Glomerular visceral epithelial cell (primary cell): ENCODE results near the gene PRSS56.

ENCODE experiments used
- DNase-seq: peaks from one replicate; pipeline ENCODE4 v3.0.0-alpha.2; 2016; ENCODE audit errors: extremely low spot score

Gene PRSS56

DNA sequence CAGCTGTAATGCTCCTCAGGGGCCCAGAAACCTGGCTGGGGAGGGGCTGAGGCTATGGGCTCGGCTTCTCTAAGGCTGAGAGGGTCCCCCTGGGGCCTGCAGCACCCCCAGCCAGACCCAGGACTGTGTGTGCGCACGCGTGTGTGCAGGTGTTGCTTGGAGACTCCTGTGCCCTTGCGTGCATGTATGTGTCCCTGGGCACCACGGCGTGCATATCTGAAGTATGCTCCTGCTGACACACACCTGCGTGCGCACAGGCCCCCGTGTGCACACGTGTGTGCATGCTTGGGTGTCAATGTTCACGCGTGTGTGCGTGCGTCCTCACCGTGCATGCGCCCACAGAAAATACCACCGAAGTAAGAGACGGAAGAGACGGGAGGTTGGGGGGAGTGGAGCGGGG is 17.7 kb upstream of the PRSS56 start:
- DNase-seq: no peak

DNA sequence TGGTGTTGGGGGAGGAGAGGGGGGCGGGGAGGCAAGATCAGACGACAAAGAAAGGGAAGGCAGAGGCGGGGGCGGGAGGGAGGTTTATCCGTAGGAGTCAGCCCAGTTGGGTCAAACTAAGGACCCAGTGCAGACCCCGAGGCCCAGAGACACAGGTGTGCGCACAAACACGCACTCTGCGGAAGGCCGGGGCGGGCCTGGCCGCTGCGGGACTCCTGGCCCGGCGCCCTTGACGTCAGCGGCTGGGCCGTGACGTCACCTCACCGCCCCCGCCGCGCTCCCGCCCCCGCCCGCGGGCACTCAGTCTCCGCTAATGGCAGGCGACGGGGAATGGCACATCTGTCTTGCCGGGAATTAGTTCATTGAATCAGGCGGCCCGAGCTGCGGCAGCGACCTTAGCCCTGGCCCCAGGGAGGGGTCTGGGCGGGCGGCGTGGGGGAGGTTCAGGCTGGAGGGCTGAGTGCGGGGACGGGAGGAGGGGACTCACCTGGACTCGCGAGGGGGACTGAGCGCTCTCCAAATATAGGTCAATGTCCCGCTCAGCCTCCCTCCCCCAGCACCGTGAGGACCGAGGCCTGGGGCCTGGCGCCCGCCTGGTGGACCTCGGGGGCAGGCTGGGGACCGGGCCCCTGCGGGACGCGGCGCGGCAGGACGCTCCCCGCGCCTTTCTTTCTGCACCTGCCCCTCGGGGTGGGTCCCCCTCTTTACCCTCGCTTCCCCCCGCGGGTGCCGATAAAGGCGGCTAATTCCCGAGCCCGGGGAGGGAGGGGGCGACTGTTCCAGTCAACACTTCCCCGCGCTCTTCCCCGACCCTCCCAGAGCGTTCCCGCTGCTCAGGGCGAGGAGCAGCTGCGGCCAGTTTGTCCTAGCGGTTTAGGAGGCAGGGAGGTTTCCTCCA is 17.0 kb upstream of the PRSS56 start:
- DNase-seq: no peak

DNA sequence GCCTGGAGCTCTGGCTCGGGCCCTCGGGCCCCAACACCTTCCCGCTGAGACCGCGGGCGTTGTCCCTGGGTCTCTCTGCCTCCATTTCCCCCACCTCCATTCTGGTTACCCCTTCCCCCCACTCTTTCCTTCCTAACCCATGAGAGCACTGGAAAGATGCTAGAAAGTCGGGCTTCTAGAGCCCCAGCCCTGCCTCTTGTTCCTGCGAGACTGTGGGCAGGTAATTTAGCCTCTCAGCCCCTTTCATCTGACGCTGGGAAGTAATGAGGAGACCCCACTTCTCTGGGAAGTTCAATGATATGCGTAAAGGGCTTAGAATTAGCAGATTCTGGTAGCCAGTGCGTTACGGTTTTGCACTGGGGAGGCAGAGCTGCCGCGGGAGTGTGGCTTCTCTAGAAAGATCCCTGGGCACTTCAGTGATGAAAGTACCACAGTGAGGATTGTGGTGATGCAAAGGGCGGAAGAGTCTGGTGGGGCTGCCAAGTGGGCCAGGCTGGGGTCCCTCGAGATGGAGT is 16.3 kb upstream of the PRSS56 start:
- no peak for DNase-seq

DNA sequence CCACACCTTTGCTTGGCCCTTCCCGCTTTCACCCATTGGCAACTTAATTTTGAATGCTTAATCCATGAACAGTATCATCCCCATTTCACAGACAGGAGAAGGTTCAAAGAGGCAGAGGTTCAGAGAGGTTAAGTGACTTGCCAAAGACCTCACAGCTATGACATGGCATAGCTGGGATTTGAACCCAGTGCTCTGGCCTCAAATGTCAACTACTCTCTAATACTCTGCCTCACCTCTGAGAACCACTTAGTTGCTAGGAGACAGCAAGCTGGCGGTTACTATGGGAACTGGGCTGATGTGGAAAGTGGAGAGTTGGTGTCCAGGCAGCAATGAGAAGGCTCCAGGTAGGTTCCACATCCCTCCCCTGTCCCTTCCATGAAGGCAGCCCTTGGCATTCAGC is 15.8 kb upstream of the PRSS56 start:
- DNase-seq: no peak

DNA sequence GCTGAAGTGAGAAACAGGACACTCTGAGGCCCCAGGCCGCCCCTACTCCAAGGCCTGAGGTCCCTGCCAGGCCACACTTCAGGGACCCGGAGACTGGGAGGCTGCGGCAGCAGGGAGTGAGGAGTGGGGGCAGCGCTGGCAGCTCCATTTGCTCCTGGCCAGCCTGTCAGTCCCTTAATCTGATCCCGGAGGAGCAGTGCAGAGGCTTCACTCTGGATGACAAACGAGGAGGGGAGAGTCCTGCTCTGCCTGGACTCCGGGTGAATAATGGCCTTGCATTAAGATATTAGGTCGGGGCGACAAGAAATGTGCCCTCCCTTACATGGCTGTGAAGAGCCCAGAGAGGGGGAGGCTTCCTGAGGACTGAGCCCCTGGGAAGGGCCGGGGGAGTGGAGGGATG is 14.3 kb upstream of the PRSS56 start:
- no peak for DNase-seq

DNA sequence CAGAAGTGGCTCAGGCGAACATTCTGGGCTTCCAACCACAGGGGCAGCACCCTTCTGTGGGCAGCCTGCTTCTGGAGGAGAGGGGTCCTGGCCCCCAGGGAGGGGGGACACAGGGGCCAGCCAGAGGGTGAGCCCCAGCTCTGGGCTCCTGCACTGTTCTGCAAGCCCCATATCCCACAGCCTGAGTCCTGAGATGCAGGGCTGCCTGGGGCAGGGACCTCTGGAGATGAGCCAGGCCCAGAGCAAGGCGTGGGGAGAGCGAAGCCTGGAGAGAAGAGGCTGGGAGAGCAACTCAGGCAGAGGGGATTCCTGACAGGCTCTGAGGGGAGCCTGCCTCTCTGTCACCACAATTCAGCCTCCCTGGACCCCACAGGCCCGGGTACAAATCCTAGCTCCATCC is 13.5 kb upstream of the PRSS56 start:
- DNase-seq: no peak

DNA sequence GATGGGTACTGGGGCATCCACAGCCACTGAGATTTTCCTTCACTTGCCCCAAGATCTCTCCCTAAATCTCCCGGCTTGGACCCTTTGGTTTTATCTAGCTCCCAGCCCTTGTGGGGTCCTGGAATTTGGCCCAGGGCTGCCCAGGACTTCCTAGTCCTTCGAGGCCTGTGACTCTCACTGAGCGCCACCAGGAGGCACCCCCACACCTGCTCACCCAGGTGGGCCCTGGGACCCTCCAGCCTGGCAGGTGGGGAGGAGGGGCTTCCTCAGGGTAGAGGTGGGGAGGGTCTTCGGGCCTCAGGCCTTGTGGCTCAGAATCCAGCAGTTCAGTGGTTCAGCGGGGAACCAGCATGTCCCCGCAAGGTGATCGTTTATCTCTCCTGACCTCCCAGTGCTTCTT is 11.9 kb upstream of the PRSS56 start:
- DNase-seq: no peak

DNA sequence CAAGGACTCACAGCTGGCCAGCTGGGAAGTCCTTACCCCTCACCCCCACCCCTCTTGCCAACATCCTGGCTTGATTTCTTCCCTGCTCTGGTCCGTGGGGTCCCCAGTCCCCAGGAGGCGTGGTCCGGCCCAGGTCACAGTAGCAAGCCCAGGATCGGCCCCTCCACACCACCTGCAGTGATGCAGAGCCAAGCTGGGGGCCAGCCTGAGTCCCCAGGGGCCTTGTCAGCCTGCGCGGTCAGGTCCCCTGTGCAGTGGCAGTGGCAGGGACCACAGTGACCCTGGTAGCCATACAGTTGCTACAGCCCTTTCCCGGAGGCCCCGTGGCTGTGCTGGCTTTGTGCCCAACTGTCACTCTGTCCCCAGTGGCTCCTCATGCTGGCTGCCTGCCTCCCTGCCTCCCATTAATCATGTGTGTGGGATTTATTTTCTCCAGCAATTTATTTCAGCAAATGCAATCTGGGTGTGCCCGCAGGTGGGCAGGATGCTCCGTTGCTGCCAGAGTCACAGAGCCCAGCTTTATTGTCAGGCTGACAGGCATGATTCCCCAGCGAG is 8.8 kb upstream of the PRSS56 start:
- no peak for DNase-seq

DNA sequence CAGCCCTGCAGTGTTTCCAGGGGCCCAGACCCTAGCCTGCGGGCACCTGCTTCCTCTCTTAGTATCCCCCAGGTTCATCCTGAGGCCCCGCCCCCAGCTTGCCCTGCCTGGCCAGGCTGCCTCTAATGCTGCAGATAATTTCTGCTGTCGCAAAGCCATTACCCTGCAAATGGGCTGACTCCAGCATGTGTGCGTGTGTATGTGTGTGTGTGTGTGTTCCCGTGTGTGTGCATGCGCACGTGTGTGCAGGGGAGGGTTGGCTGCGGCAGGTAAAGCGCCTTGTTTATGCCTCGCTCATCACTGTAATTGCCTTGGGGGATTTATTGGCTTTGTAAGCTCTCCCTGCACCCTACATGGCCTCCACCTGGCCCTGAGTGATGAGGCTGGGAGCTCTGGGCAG is 7.6 kb upstream of the PRSS56 start:
- no peak for DNase-seq

DNA sequence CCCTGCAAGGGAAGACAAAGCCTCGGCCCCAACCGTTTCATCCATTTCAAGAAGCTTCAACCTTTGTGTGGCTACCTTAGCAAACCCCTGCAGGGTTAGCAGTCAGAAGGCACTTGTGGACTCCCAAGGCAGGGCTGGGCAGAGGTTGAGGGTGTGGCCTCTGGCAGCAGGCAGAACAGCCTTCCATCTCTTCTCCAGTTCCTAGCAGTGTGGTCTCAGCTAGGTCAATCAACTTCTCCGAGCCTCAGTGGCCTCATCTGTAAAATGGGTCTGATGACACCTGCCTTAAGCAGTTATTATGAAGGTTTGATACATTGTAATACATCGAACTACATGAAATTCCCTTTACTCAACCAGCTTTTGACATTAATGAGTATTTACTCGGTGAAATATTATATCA is 6.8 kb upstream of the PRSS56 start:
- DNase-seq: no peak

DNA sequence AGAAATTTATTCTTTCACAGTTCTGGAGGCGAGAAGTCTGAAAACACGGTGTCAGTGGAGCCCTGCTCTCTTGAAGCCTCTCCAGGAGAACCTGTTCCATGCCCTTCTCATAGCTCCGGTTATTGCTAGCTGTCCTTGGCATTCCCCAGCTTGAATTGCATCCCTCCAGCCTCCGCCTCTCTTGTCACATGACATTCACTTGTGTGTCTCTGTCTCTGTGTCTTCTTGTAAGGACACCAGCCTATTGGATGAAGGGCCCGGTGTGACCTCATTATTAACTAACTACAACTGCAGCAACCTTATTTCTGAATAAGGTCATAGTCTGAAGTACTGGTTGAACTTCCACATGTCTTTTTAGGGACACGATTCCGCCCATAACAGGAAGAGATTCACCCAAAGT is 4.5 kb upstream of the PRSS56 start:
- DNase-seq: no peak

DNA sequence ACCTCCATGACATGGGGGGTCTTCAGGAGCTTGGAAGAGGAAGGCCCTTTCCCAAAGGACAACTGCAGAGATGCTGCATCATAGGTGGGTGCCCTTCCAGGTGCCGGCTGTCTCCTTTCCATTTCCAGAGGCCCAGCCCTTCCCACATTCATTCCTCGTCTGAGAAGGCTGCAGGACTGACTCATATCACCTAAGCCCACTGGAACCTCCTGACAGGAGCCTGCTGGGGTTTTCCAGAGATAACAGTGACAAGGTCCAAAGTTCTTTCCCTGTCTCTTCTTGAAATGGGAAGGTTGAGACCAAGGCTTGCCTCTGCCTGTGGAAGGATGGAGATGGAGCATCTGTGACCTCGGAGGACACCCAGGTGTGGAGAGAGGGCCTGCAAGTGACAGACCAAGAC is 3.6 kb upstream of the PRSS56 start:
- no peak for DNase-seq

DNA sequence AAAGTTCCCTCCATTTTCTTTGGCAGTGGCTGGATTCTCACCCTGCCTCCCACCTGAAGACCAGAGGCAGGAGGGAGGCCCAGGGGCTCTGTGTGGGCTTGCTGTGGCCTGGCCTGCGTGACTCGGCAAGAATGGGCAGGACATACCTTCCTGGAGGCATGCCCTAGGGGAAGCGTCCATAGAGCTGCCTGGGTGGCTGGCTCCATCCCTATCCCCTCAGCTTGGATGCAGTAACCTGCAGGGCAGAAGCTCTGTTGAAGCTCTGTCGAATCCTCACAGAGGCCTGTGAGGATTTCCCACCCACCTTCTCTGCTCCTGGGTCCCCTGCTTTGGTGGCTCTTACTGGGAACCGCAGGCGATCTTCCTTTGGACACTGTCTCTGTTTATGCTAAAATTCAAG is 1.3 kb upstream of the PRSS56 start:
- DNase-seq: no peak

DNA sequence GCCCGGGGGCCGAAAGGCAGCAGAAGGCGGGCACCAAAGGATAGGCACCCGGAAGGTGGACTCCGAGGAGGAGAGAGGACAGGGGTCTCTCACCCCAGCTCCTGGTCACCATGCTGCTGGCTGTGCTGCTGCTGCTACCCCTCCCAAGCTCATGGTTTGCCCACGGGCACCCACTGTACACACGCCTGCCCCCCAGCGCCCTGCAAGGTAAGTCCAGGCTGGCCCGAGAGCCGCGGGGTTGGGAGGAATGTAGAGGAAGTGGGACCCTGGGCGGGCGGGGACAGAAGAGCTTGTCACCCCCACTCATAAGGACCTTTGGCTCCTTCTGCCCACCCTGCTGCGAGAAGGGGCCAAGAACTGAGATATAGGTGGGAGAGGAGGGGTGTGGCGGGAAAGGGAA is 301 bp downstream of the PRSS56 start:
- DNase-seq: no peak

DNA sequence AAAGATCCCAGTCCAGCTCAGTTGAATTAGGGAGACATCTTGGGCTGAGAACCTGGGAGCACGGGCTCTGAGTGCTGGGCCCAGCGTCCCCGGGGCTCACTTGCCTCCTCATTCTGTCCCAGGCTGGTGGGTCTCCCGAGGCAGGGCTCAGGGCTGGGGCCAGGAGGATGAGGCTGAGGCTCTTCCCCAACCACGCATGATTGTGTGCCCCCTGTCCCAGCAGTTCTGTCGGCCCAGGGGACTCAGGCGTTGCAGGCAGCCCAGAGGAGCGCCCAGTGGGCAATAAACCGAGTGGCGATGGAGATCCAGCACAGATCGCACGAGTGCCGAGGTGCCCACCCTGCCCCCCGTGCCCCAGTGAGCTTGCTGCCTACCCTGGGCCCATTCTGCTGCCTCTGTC is 910 bp downstream of the PRSS56 start:
- no peak for DNase-seq

DNA sequence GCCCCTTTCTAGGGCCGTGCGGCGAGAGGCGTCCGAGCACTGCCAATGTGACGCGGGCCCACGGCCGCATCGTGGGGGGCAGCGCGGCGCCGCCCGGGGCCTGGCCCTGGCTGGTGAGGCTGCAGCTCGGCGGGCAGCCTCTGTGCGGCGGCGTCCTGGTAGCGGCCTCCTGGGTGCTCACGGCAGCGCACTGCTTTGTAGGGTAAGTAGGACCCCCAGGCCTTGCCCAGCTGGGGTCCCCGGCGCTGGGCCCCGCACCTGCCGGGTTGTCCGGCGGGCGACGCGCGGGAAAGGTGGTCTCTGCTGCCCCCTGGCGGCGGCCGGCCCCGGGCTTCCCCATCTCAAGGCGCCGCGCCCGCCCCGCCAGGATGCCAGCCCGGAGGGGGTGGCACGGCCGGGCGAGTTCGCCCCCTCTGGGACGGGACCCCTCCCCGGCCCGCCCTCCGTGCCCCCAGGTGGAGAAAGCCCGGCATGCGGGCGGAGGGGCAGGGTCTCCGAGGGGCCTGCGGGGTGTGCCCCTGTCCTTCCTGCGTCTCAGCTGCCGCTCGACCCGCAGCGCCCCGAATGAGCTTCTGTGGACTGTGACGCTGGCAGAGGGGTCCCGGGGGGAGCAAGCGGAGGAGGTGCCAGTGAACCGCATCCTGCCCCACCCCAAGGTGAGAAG is 1.9 kb downstream of the PRSS56 start:
- DNase-seq: peak; percentile 49

DNA sequence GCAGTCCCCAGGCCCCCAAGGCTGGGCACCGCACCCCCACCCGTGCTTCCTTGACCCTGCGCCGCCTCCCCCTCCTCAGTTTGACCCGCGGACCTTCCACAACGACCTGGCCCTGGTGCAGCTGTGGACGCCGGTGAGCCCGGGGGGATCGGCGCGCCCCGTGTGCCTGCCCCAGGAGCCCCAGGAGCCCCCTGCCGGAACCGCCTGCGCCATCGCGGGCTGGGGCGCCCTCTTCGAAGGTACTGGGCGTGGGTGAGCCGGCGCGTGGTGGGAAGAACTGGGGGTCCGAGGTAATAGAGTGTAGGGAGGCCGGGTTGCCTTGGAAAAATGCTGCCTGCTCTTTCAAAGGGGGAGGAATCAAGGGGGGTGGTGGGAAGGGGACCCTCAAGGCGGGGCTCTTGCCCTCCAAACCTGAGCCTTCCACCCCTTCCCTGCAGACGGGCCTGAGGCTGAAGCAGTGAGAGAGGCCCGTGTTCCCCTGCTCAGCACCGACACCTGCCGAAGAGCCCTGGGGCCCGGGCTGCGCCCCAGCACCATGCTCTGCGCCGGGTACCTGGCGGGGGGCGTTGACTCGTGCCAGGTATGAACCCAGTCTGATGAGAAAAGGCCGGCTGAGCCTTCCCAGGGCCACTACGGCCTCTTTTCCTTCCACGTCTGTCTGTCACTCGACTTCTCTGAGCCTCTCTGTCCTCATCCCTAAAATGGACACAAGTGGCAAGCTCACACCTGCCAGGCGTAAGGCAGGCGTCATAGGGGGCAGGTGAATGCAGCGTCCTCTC is 2.6 kb downstream of the PRSS56 start:
- DNase-seq: no peak

DNA sequence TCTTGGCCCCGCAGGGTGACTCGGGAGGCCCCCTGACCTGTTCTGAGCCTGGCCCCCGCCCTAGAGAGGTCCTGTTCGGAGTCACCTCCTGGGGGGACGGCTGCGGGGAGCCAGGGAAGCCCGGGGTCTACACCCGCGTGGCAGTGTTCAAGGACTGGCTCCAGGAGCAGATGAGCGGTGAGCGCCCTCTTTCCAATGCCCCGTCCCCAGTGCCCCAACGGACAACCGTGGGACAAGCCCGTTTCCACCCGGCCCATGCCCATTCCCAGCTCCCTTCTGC is 3.2 kb downstream of the PRSS56 start:
- no peak for DNase-seq

DNA sequence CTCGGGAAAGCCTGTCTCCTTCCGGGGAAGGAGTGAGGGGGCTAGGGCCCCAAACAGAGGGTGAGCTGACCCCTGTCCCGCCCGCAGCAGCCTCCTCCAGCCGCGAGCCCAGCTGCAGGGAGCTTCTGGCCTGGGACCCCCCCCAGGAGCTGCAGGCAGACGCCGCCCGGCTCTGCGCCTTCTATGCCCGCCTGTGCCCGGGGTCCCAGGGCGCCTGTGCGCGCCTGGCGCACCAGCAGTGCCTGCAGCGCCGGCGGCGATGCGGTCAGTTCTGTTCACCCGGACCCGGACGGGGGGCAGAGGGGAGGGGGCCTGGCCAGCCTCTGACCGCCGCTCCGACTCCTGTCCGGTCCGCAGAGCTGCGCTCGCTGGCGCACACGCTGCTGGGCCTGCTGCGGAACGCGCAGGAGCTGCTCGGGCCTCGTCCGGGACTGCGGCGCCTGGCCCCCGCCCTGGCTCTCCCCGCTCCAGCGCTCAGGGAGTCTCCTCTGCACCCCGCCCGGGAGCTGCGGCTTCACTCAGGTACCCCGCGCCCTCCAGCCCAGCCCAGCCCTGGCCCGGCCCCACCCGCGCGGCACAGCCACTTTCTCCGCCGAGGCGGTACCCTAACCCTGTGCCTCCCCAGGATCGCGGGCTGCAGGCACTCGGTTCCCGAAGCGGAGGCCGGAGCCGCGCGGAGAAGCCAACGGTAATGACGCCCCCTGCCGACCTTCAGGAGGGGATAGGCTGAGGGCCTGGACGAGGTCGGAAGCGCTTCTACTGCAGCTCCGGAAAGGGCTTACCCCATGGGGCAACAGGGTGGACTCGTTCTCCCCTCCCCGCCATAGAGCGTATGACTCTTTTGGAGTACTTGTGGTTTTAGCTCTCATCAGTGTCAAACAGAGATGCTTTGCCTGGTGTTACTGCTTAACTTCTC is 3.8 kb downstream of the PRSS56 start:
- DNase-seq: peak; percentile 25

DNA sequence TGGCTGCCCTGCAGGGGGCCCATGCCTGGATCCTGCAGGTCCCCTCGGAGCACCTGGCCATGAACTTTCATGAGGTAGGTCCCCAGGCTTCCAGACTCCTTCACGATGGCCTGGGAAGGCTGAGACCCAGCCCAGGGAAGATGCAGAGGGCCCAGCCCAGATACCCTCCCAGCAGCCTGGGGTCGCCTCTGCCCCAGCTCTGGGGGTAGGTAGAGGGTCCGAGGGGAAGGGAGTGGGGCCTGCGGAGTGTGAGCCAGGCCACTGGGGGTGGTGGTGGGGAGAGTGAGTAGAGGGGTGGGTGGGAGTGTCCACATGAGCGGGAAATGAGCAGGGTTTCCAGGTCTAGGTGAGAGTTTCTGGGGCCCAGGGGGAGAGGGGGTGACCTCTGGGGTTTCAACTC is 4.6 kb downstream of the PRSS56 start:
- no peak for DNase-seq

DNA sequence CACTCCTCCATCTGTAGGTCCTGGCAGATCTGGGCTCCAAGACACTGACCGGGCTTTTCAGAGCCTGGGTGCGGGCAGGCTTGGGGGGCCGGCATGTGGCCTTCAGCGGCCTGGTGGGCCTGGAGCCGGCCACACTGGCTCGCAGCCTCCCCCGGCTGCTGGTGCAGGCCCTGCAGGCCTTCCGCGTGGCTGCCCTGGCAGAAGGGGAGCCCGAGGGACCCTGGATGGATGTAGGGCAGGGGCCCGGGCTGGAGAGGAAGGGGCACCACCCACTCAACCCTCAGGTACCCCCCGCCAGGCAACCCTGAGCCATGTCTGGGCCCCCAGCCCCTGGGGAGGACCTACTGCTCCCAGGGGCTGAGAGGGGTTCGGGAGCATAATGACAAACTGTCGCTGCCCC is 5.0 kb downstream of the PRSS56 start:
- DNase-seq: no peak
